ENCODE data around the gene FKBP2. TPM values are rescaled to one million over a fixed set of nuclear protein-coding genes. Genes with fewer than 3 reads are reported as not detected.

Gene FKBP2
- total and polyA plus RNA-seq, 2 of the 4 experiments (the other 2 are of a cell fraction), result 36.2 to 76.4 TPM

- Histone ChIP-seq H3K9me1 (ENCODE audit: insufficient read depth, low read length) (no peaks in the 10 kb centered on the region), H2BK20ac (ENCODE audit: low read depth, low read length) (no peak overlapping the region), H2AFZ (replicated peaks; ENCODE audit: low read length, poor library complexity) (no peak overlapping the region), H4K5ac (ENCODE audit: low read depth, low read length) (no peak overlapping the region), H4K91ac (ENCODE audit: insufficient read depth, low read depth, low read length) (no peak overlapping the region), H3K23ac (ENCODE audit: low read depth, low read length) (peak overlapping the region; percentile 54; the same call in 1 of the 2 replicates), H3K4me2 (ENCODE audit: low read depth, low read length) (no peak overlapping the region), H3K4me3 (ENCODE audit: insufficient read depth, low read depth, low read length) (no peak overlapping the region), H3K27me3 (ENCODE audit: control insufficient read depth, insufficient read depth, low read length) (no peaks in the 10 kb centered on the region), H2BK5ac (ENCODE audit: low read depth, low read length, poor library complexity, severe bottlenecking) (no peak overlapping the region), H4K8ac (ENCODE audit: low read depth in 2 of 2, low read length in 2 of 2) (no peak overlapping the region), H3K4ac (ENCODE audit: low read depth, low read length) (no peak overlapping the region), H2BK15ac (ENCODE audit: low read depth, low read length) (no peak overlapping the region), H3K4me1 (ENCODE audit: control insufficient read depth, insufficient read depth, low read length) (peaks cover 13% of the 10 kb centered on the region), H2AK9ac (replicated peaks; ENCODE audit: low read depth, low read length, poor library complexity) (peak overlapping the region; percentile 70), H4K20me1 (ENCODE audit: insufficient read depth, low read length) (peaks cover 18% of the 10 kb centered on the region), H3K14ac (replicated peaks; ENCODE audit: low read depth, low read length) (0 out of 2 replicates have a peak overlapping the region, but pooled peaks have one; percentile 30), H3K9me3 (ENCODE audit: control insufficient read depth, insufficient read depth, low read length) (no peaks in the 10 kb centered on the region), H2BK120ac (ENCODE audit: low read depth, low read length) (no peak overlapping the region), H3K56ac (ENCODE audit: extremely low read depth, insufficient read depth, low read length) (no peak overlapping the region), H3K27ac (ENCODE audit: insufficient read depth, low read length) (no peak overlapping the region), H3K18ac (ENCODE audit: low read depth, low read length) (no peak overlapping the region), H3K9ac (ENCODE audit: low read depth, low read length) (no peak overlapping the region), H3K79me1 (ENCODE audit: low read depth in 1 of 2, low read length in 2 of 2) (peaks cover 8 to 40% of the 10 kb centered on the region in 2 experiments), H3K36me3 (ENCODE audit: control insufficient read depth, insufficient read depth, low read length) (peaks cover 2% of the 10 kb centered on the region), H2AK5ac (ENCODE audit: low read depth, low read length) (0 out of 2 replicates have a peak overlapping the region, but pooled peaks have one; percentile 31)
- ATAC-seq (ENCODE audit: low read depth) (no peak), DNase-seq (no peak)
- no TSS peak for BruUV-seq (replicated peaks)
- ChIA-PET POLR2A (ENCODE audit: unreplicated experiment) (interaction anchor here (0.9 kb wide), 1 partner anchor 19 kb away, joined by 3 read pairs; no protein-coding TSS in a partner anchor), CTCF (no interaction called here)
- TF ChIP-seq BHLHE40 (IDR thresholded peaks at IDR 0.05; ENCODE audit: low read depth, low read length) (no peak), MXI1 (IDR thresholded peaks at IDR 0.05; ENCODE audit: borderline replicate concordance, low read depth, low read length) (no peak), ELK1 (IDR thresholded peaks at IDR 0.05; ENCODE audit: borderline replicate concordance, low read depth, low read length) (no peak), RFX5 (IDR thresholded peaks at IDR 0.05; ENCODE audit: low read depth, low read length) (no peak), NFE2L2 (IDR thresholded peaks at IDR 0.05; ENCODE audit: low read depth, low read length) (no peak), USF2 (IDR thresholded peaks at IDR 0.05; ENCODE audit: low read depth, low read length) (no peak), POLR2A (IDR thresholded peaks at IDR 0.05; ENCODE audit: low read depth, low read length) (no peak), CTCF (conservative IDR thresholded peaks at IDR 0.05; ENCODE audit: low read depth, low read length) (no peak), CEBPB (IDR thresholded peaks at IDR 0.05; ENCODE audit: low read depth, low read length) (no peak), RAD21 (IDR thresholded peaks at IDR 0.05; ENCODE audit: low read length) (no peak), FOS (IDR thresholded peaks at IDR 0.05; ENCODE audit: low read depth, low read length) (no peak)
- in situ Hi-C loops (cut with MboI; ENCODE audit: low sequenced_read_pairs), result no loop called here
- WGBS, 2 experiments (ENCODE audit: extremely low coverage in 2 of 2, insufficient read length in 1 of 2), result 100% methylated on average over 2 of the region's 8 CpGs; no CpG with 5 or more reads in 1 of the 2 experiments
- dilution Hi-C loops (cut with HindIII; ENCODE audit: low sequenced_read_pairs, unreplicated experiment), result no loop called here
- intact Hi-C loops (cut with micrococcal nuclease), result no loop called here
Measured at GRCh38 chr11:64249563-64250414, 8.9 kb downstream of the FKBP2 start.
